Colonic mucosa (tissue), 4 donors: ENCODE results near the gene TMEM43. TPM values are rescaled to one million over a fixed set of nuclear protein-coding genes. Genes with fewer than 3 reads are reported as not detected.

Experiments
- DNase-seq: peaks from one replicate; pipeline ENCODE4 v3.0.0-alpha.2; 2020
- H3K27ac ChIP-seq: fragments of 200-600 bp; one replicate; pipeline ENCODE4 v1.8.0; 2021
- H3K27me3 ChIP-seq: fragments of 200-600 bp; one replicate; pipeline ENCODE4 v1.8.0; 2021
- H3K36me3 ChIP-seq: fragments of 200-600 bp; one replicate; pipeline ENCODE4 v1.8.0; 2021
- H3K4me1 ChIP-seq: fragments of 200-600 bp; one replicate; pipeline ENCODE4 v1.8.0; 2021; ENCODE audit warnings: mild to moderate bottlenecking
- H3K4me3 ChIP-seq: fragments of 200-600 bp; one replicate; pipeline ENCODE4 v1.8.0; 2021
- H3K9ac ChIP-seq, 2 donors: one replicate each; pipeline ENCODE4 v1.7.0; 2013; ENCODE audit warnings: control low read depth in 2 of 2, low read depth in 2 of 2, low read length in 2 of 2
- H3K9me3 ChIP-seq: fragments of 200-600 bp; one replicate; pipeline ENCODE4 v1.8.0; 2021
- CTCF ChIP-seq: fragments of 200-600 bp; IDR thresholded peaks from one replicate; pipeline ENCODE4 v1.8.0; 2022; ENCODE audit warnings: antibody characterized with exemption, mild to moderate bottlenecking
- intact Hi-C: fragments of 100-400 bp; cut with DNase I; formaldehyde crosslinking; loops from one replicate; pipeline ENCODE4 v1.14.1; 2022
- total RNA-seq, 2 donors: library from RNA; stranded (reverse); fragmentation: NEBNext Ultra II Directional in 1 of 2; extraction: Animal tissue kit (Norgen Biotek cat#: 25700) in 1 of 2; gene quantifications; one replicate each; pipeline ENCODE4 v1.2.1, GENCODE V29; 2021
- donor health status: healthy.
- donor health status: DM: no; HTN: no; CAD: no.
- donor health status: DM: no; HTN: no; CAD: no.

The TMEM43 gene
- total RNA-seq, 2 donors from 2014 or later: 25.4 to 31.1 TPM

- Histone ChIP-seq H3K4me3 (no peak overlapping the region), H3K9me3 (no peaks in the 10 kb centered on the region), H3K9ac (no peak overlapping the region), H3K36me3 (no peaks in the 10 kb centered on the region), H3K27ac (no peak overlapping the region), H3K4me1 (no peaks in the 10 kb centered on the region), H3K27me3 (no peaks in the 10 kb centered on the region)
- no peak for DNase-seq
- intact Hi-C loops: no loop called here
- no peak for TF ChIP-seq CTCF
Measured at GRCh38 chr3:14159426-14159825, 34.6 kb downstream of the TMEM43 start.

- Histone ChIP-seq H3K4me3 (no peak overlapping the region), H3K4me1 (no peaks in the 10 kb centered on the region), H3K36me3 (peaks cover 6% of the 10 kb centered on the region), H3K27me3 (no peaks in the 10 kb centered on the region), H3K27ac (no peak overlapping the region), H3K9ac (no peak overlapping the region), H3K9me3 (no peaks in the 10 kb centered on the region)
- TF ChIP-seq CTCF: no peak
- intact Hi-C loops: no loop called here
- no peak for DNase-seq
Measured at GRCh38 chr3:14161282-14161681, 36.4 kb downstream of the TMEM43 start.

GRCh38 chr3:14162178-14162577 is 37.3 kb downstream of the TMEM43 start:
- TF ChIP-seq CTCF: no peak
- Histone ChIP-seq H3K9ac (no peak overlapping the region), H3K36me3 (peaks cover 8% of the 10 kb centered on the region), H3K4me3 (no peak overlapping the region), H3K4me1 (no peaks in the 10 kb centered on the region), H3K27ac (no peak overlapping the region), H3K9me3 (no peaks in the 10 kb centered on the region), H3K27me3 (no peaks in the 10 kb centered on the region)
- intact Hi-C loops: no loop called here
- DNase-seq: no peak

- Histone ChIP-seq H3K9me3 (no peaks in the 10 kb centered on the region), H3K9ac (no peak overlapping the region), H3K27me3 (no peaks in the 10 kb centered on the region), H3K4me3 (no peak overlapping the region), H3K4me1 (no peaks in the 10 kb centered on the region), H3K27ac (no peak overlapping the region), H3K36me3 (peaks cover 15% of the 10 kb centered on the region)
- intact Hi-C loops: no loop called here
- DNase-seq: no peak
- no peak for TF ChIP-seq CTCF
Measured at GRCh38 chr3:14166877-14167603, 42.2 kb downstream of the TMEM43 start.

GRCh38 chr3:14169435-14169834 is 44.6 kb downstream of the TMEM43 start:
- DNase-seq: no peak
- Histone ChIP-seq H3K36me3 (peaks cover 15% of the 10 kb centered on the region), H3K4me3 (no peak overlapping the region), H3K9ac (no peak overlapping the region), H3K4me1 (no peaks in the 10 kb centered on the region), H3K9me3 (no peaks in the 10 kb centered on the region), H3K27ac (no peak overlapping the region), H3K27me3 (no peaks in the 10 kb centered on the region)
- intact Hi-C loops: no loop called here
- TF ChIP-seq CTCF: no peak
